HG02870 (cell line): ENCODE data around the gene PPP1R12B.

Experiments
- ATAC-seq: cut with Tn5 transposase; IDR thresholded peaks from one replicate; pipeline ENCODE4 v1.9.1; 2021; ENCODE audit warnings: mild to moderate bottlenecking, moderate library complexity; ENCODE audit not compliant: unreplicated experiment

The PPP1R12B gene, protein sequence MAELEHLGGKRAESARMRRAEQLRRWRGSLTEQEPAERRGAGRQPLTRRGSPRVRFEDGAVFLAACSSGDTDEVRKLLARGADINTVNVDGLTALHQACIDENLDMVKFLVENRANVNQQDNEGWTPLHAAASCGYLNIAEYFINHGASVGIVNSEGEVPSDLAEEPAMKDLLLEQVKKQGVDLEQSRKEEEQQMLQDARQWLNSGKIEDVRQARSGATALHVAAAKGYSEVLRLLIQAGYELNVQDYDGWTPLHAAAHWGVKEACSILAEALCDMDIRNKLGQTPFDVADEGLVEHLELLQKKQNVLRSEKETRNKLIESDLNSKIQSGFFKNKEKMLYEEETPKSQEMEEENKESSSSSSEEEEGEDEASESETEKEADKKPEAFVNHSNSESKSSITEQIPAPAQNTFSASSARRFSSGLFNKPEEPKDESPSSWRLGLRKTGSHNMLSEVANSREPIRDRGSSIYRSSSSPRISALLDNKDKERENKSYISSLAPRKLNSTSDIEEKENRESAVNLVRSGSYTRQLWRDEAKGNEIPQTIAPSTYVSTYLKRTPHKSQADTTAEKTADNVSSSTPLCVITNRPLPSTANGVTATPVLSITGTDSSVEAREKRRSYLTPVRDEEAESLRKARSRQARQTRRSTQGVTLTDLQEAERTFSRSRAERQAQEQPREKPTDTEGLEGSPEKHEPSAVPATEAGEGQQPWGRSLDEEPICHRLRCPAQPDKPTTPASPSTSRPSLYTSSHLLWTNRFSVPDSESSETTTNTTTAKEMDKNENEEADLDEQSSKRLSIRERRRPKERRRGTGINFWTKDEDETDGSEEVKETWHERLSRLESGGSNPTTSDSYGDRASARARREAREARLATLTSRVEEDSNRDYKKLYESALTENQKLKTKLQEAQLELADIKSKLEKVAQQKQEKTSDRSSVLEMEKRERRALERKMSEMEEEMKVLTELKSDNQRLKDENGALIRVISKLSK

DNA sequence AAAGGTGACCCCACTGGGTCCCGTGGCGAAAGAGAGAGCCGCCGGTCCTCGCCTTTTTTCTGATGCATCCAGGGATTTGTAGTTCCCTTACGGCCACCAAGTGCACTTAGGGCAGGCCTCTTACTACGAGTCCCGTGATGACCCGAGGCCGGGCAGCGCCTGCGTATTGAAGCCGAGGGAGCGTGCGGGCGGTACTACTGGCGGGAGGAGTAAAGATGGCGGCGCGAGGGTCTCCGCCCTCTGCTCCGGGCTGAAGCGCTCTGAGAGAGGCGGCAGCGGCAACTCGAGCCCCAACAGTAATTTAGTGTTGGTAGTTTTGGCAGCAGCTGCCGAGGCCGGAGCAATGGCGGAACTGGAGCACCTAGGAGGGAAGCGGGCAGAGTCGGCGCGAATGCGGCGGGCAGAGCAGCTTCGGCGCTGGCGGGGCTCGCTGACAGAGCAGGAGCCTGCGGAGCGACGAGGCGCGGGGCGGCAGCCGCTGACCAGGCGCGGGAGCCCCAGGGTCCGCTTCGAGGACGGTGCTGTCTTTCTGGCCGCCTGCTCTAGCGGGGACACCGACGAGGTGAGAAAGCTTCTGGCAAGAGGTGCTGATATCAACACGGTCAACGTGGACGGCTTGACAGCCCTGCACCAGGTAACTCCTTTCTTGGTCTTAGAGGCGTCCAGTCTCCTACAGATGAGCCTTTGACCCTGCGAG is at the start of gene PPP1R12B:
Gene PPP1R12B, plus strand, starts transcription at position 191 of the 697 bp plus-strand sequence. Its CDS starts 153 bp downstream, at position 344.
- peak; percentile 98 for ATAC-seq

DNA sequence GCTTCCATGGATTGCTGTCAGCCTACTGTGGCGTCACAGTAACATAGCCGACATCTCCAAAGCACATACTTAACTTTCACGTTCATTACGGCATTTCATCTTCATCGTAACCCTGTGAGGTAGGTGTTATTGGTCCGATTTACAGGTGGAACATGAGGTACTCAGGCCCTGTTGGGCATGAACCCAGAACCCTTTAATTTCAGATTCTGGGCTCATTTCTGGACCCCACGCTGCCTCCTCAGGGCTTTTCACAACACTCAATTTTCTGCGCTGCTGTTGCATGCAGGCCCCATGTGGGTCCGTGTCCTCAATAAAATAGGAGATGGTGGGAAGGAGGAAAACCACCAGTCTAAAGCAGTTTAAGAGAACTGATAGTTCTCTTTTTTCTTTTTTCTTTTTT is 46.3 kb upstream of the PPP1R12B start:
- no peak for ATAC-seq

DNA sequence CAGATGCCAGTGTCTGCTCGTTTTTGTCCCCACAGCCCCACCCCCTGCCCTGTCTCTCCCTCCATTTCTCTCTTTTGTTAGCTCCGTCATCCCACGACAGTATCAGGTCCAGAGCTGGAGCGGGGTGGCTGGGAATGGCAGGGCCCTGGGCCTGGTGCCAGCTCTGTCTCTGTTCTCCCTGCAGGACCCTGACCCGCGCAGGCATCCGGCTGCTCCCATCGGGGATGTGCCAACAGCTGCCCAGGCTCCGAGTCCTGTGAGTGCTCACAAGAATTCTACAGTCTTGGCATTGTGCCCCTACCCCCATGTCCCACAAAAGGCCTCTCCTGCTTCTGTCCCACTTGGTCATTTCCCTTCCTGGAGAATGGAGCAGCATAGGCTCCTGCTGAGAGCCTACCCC is 44.1 kb upstream of the PPP1R12B start:
- ATAC-seq: no peak

DNA sequence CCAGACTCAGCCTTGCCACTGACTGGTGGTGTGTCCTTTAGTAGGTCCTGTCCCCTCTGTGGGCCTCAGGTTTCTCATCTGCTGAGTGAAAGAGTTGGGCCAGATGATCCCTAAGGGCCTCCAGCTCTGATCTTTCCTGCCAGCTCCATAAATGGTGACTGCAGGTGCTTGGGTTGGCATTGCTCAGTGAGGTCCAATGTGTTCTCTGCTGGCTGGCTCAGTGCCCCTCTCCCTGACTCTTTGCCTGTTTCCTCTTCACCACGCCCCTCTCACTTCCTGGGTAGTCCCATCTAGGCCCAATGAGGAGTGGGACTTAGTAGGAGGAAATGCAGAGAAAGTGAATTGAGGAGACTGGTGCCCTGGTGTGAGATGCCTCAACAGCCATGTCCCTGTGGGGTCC is 43.3 kb upstream of the PPP1R12B start:
- ATAC-seq: no peak

DNA sequence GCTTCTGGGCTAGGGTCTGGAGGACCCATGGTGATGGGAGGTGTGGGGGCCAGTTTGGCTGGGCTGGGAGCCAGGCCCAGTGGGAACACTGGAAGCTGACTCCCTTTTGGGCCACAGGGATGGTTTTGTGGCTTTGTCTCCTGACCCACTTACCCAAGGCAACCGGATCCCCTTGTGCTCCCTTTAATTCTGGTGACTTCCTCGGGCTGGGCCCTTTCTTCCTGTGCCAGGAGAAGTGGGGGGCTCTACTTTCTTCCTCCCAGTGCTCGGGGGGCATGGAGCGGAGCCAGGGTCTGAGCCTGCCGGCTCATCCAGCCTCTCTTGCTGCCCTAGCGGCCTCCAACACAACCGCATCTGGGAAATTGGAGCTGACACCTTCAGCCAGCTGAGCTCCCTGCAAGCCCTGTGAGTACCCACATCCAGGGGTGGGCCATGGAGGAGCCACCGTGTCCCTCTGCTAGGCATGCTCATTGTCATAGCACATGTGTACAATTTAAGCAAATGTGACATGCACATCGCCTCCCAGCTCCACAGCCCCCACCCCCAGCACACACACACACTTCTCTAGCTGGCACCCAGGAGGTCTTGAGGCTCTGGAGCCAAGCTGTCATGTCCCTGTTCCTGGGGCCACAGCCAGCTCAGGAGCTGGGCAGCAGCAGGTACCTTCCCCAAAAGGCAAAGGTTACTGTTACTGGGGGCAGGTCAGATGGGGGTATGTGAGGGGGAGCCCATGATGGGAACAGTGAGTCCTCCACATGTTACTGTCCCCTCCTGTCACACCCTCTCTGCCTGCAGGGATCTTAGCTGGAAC is 41.8 kb upstream of the PPP1R12B start:
- ATAC-seq: no peak

DNA sequence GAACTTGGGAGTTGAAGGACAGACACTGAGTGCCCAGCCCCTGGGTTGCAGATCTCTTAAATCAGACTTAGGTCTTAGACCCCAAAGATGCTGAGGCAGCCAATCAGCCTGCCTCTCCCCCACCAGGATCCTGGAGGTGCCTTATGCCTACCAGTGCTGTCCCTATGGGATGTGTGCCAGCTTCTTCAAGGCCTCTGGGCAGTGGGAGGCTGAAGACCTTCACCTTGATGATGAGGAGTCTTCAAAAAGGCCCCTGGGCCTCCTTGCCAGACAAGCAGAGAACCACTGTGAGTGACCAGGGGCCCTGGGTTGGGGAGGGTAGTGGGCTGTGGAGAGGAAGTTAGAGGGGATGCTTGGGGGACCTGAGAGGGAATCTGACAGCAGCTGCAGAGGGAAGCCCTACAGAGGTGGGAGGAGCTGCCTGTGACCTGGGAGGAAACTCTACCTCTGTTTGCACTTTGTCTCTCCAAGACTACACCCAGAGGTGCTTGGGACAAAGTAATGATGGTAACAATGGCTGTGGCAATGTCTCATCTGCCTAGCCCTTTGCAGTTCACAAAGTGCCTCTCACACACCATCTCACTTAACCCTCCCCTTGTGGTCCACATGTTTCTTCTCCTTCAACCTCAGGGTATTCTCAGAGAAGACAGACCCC is 38.3 kb upstream of the PPP1R12B start:
- ATAC-seq: no peak

DNA sequence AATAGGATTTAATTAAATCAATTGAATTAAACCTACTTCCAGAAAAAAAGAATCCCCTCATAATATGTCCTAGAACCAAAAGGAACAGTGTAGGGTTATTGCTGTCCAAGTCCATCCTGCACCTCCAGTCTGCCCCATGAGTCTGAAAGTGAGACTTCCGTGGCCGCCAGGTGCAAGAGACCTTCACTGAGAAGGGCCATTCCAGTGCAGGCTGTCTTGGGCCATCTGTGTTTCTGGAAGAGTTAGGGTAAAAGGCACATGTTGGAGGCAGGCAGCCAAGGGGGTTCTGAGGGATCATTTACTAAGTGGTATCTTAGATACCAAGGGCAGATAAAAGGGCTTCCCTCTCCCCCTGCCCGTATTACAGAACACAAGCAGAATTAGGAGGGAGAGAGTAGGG is 37.8 kb upstream of the PPP1R12B start:
- no peak for ATAC-seq

DNA sequence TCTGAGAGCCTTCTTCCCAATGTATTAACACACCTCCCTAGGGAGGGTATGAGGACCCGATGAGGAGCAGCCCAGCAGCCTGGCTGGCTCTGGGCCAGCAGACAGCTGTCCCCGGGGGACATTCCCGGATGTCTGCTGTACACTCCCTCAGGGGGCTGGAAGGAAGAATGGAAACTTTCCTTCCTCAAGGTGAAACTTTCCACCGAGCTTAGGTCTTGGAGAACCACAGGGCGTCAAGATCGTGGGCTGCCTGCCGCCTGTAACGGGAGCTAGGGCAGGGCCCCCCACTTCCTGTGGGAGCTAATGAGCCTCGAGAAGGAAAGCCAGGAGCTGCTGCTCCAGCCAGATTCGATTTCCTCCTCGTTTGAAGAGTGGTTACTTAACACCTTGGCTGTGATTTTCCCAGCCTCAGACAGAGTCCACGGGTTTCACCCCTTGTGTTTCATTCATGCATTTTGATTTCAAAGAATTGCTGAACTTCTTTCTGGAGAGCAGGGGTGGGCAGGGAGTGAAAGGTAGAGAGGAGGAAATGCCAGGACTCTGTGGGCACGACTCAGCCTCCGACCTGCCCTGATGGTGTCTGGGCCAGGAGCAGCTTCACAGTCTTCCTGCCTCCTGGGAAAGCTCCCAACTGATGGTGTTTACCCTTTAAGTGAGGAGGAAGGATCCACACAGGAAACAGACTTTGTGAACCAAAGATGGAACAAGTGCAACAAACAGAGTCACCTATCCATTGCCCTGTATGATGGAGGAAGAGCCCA is 36.4 kb upstream of the PPP1R12B start:
- ATAC-seq: no peak

DNA sequence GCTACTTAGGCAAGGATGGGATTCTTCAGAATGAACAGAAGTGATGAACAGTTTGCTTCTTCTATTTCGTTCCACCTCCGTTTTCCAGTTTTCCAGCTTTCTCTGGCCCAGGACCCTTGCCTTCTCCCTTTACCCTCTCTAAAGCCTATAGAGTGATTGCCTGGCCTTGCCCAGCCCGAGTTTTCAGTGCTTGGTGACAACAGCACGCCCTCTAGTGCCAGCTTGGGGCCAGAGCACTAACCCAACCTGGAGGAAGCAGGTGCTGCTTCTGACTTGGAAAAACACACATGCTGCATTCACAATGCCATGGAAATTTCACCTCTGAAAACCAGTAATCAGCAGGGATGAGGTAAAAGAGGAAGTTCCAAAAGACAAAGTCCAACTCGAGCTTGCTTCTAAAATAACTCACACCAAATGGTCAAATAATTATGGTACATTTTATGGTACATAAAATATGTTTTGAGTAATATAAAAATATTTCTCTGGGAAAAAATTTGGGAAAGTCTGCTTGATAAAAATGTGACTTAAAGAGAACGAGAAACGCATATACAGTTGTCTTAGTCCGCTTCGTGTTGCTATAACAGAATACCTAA is 32.8 kb upstream of the PPP1R12B start:
- ATAC-seq: no peak

DNA sequence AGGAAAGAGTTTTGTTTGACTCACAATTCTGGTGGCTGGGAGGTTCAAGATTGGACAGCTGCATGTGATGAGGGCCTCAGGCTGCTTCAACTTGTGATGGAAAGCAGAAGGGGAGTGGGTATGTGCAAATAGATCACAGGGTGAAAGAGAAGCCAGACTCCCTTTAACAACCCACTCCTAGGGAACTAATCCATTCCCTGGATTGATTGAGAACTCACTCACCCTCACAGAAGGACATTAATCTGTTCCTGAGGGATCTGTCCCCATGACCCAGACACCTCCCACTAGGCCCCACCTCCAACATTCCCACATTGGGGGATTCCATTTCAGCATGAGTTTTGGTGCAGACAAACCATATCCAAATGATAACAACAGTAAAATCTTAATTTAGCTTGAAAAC is 32.3 kb upstream of the PPP1R12B start:
- no peak for ATAC-seq

DNA sequence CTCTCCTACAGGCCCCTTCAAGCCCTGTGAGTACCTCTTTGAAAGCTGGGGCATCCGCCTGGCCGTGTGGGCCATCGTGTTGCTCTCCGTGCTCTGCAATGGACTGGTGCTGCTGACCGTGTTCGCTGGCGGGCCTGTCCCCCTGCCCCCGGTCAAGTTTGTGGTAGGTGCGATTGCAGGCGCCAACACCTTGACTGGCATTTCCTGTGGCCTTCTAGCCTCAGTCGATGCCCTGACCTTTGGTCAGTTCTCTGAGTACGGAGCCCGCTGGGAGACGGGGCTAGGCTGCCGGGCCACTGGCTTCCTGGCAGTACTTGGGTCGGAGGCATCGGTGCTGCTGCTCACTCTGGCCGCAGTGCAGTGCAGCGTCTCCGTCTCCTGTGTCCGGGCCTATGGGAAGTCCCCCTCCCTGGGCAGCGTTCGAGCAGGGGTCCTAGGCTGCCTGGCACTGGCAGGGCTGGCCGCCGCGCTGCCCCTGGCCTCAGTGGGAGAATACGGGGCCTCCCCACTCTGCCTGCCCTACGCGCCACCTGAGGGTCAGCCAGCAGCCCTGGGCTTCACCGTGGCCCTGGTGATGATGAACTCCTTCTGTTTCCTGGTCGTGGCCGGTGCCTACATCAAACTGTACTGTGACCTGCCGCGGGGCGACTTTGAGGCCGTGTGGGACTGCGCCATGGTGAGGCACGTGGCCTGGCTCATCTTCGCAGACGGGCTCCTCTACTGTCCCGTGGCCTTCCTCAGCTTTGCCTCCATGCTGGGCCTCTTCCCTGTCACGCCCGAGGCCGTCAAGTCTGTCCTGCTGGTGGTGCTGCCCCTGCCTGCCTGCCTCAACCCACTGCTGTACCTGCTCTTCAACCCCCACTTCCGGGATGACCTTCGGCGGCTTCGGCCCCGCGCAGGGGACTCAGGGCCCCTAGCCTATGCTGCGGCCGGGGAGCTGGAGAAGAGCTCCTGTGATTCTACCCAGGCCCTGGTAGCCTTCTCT is 30.3 kb upstream of the PPP1R12B start:
- no peak for ATAC-seq

DNA sequence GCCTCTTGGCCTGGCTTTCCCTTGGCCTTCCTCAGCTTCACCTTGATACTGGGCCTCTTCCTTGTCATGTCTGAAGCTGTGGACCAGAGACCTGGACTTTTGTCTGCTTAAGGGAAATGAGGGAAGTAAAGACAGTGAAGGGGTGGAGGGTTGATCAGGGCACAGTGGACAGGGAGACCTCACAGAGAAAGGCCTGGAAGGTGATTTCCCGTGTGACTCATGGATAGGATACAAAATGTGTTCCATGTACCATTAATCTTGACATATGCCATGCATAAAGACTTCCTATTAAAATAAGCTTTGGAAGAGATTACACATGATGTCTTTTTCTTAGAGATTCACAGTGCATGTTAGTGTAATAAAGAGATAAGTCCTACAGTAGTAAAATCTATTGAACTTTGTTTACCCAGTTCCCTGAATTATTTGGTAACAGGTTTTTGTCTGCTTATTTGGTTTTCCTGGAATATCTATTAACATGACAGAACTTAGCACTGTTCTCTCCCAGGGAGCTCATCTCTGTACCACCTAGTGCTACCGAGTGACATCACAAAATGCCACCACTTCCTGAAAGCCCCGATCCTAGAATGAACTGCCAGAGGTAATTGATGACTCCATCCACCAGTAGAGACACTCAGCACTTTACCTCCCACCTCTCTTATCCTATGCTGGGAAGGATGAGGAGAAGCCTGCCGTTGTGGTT is 29.0 kb upstream of the PPP1R12B start:
- no peak for ATAC-seq

DNA sequence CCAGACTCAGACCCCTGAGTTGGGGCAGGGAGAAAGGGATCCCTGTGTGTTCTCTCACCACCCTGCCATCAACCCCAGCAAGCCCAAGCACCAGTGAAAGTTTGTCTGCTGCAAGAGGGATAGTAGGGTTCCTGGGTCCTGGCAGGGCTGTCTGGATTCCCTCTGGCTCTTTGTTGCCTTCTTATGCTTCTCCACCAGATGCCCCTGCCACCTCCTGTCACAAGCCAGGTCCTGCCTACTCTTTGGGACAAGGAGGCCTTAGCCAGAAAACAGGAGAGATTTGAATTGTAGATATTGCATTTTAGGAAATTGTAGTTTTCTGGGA is 28.5 kb upstream of the PPP1R12B start:
- ATAC-seq: no peak

DNA sequence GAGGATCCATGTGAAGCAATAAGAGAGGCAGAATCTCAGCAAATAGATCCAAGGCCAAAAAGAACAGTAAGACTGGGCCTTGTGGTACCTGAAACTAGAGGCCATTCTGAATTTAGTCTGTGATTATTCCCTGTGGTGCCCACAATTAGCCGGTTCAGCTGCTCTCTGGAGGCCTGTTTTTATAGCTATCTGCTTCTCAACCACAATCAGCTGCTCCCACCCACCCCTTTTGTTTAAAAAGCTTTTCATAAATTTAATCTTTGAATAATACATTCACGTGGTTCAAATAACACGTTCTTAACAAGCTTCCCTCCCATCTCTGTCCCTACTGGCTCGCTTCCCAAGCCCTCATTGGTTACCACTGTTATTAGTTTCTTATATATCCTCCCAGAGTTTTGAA is 24.8 kb upstream of the PPP1R12B start:
- ATAC-seq: no peak

DNA sequence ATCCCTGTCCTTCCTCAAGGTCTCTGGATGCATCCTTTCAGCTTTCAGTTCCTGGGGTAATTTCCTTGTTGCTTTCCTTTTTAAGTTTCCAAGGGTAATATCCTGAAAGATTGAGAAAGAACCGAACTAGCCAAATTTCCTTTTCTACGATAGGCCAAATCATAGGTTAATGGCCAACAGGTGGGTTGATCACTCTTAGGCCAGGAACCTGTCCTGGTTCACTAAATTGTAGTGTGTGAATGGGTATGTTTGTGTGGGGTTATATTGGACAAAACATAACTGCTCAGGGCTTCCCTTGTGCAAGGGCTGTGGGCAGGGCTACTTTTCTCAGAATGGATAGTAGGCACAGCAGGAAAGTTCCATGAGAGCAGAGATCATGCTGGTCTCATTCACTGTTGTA is 23.9 kb upstream of the PPP1R12B start:
- ATAC-seq: no peak

DNA sequence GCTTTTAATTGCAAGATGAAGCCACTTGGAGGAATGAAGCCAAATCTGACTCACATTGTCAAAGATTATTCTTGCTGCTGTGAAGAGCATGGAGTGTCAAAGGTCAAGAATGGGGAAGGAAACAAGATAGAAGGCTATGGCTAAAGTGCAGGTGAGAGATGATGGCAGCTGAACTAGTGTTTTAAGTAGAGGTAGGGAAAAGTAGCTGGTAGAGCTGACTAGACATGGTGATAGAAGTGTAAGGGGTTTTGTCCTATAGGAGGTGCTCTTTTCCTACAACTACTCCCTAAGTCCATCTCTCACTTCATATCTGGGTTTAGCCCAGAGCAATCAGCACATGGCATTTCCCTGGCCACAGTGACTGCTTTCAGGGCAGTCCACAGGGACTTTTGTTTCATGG is 18.6 kb upstream of the PPP1R12B start:
- no peak for ATAC-seq

DNA sequence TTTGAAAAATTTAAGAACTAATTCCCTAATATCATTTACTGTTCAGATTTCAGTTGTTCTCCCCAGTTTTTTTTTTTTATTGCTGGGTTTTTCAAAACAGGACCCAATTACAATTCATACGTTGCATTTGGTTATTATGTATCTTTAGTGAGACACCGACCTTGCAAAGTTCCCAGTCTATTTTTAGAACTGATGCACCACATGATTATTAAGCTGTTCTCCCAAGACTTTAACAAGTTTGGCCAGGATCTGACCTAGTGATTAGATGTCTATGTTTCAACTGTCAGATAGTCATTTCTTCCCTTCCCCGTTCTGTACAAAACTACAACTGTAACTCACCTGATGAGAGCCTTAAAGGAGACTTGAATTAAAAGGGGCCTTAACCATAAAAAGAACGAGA is 14.6 kb upstream of the PPP1R12B start:
- no peak for ATAC-seq
